Keratinocyte (primary cell): ENCODE measurements around the gene ACAA1. TPM values are rescaled to one million over a fixed set of nuclear protein-coding genes. Genes with fewer than 3 reads are reported as not detected.
"Not testable (repeated sequence)": the region's sequence is repeated elsewhere in the genome, so short reads cannot be mapped to it uniquely, and the experiment has no call there.

Experiments used
- DNase-seq: peaks from one replicate; pipeline ENCODE4 v3.0.0-alpha.2; 2011; ENCODE audit warnings: low read depth, missing footprints, low spot score
- FAIRE-seq: peaks from 2 replicates; lab custom pipeline; 2011; peaks lifted over from hg19 to GRCh38; lab: Jason Lieb, UNC
- H2AFZ ChIP-seq: 2 replicates; pipeline ENCODE4 v1.6.0; 2012; ENCODE audit warnings: low read length, control low read depth, inconsistent platforms; ENCODE audit not compliant: control insufficient read depth
- H3K27ac ChIP-seq: 2 replicates; pipeline ENCODE4 v1.5.1; 2011; ENCODE audit warnings: low read length; ENCODE audit not compliant: control insufficient read depth, insufficient read depth
- H3K27me3 ChIP-seq: 3 replicates; pipeline ENCODE4 v1.6.0; 2011; ENCODE audit warnings: low read length; ENCODE audit not compliant: control insufficient read depth, insufficient read depth; ENCODE audit errors: extremely low read depth
- H3K36me3 ChIP-seq, 2 experiments: 2 replicates in 1 of 2; 3 replicates in 1 of 2; pipeline ENCODE4 v1.5.1; 2011; ENCODE audit warnings: low read length in 2 of 2, mild to moderate bottlenecking in 1 of 2; ENCODE audit not compliant: control insufficient read depth in 2 of 2, insufficient read depth in 2 of 2; ENCODE audit errors: extremely low read depth in 1 of 2
- H3K4me1 ChIP-seq: 3 replicates; pipeline ENCODE4 v1.5.1; 2011; ENCODE audit warnings: low read length; ENCODE audit not compliant: control insufficient read depth, insufficient read depth; ENCODE audit errors: extremely low read depth
- H3K4me2 ChIP-seq: 3 replicates; pipeline ENCODE4 v1.6.0; 2011; ENCODE audit warnings: low read depth, low read length; ENCODE audit not compliant: control insufficient read depth, insufficient read depth; ENCODE audit errors: extremely low read depth
- H3K4me3 ChIP-seq, 3 experiments: fragments of 200-600 bp in 1 of 3; sonication (generic) in 1 of 3; 2 replicates in 2 of 3; 3 replicates in 1 of 3; pipeline ENCODE4 v1.5.1; 2011 to 2016; ENCODE audit warnings: low read length in 3 of 3, mild to moderate bottlenecking in 3 of 3, control low read depth in 2 of 3, inconsistent platforms in 1 of 3, low read depth in 1 of 3, mixed read lengths in 1 of 3, mixed run types in 1 of 3, moderate library complexity in 1 of 3; ENCODE audit not compliant: control insufficient read depth in 2 of 3, insufficient read depth in 2 of 3; ENCODE audit errors: extremely low read depth in 1 of 3
- H3K79me2 ChIP-seq: 2 replicates; pipeline ENCODE4 v1.6.0; 2012; ENCODE audit warnings: low read length; ENCODE audit not compliant: control insufficient read depth, insufficient read depth
- H3K9ac ChIP-seq: 3 replicates; pipeline ENCODE4 v1.6.0; 2011; ENCODE audit warnings: low read length; ENCODE audit not compliant: control insufficient read depth, insufficient read depth; ENCODE audit errors: extremely low read depth
- H3K9me1 ChIP-seq: 3 replicates; pipeline ENCODE4 v1.6.0; 2011; ENCODE audit warnings: low read length; ENCODE audit not compliant: control insufficient read depth, insufficient read depth; ENCODE audit errors: extremely low read depth
- H3K9me3 ChIP-seq: 2 replicates; pipeline ENCODE4 v1.5.1; 2012; ENCODE audit warnings: low read depth, low read length; ENCODE audit not compliant: control insufficient read depth
- H4K20me1 ChIP-seq: 3 replicates; pipeline ENCODE4 v1.6.0; 2011; ENCODE audit warnings: low read length; ENCODE audit not compliant: control insufficient read depth, insufficient read depth; ENCODE audit errors: extremely low read depth
- CTCF ChIP-seq, 3 experiments: IDR thresholded peaks in 1 of 3; conservative IDR thresholded peaks in 1 of 3; optimal IDR thresholded peaks in 1 of 3; 2 replicates in 2 of 3; 3 replicates in 1 of 3; pipeline versions ENCODE3 to v1.5.1; 2011; ENCODE audit warnings: low read length in 3 of 3, mild to moderate bottlenecking in 3 of 3, moderate library complexity in 2 of 3, control low read depth in 1 of 3, inconsistent platforms in 1 of 3; ENCODE audit not compliant: insufficient read depth in 2 of 3; ENCODE audit errors: extremely low read depth in 1 of 3
- EZH2 ChIP-seq: IDR thresholded peaks from one replicate; pipeline ENCODE4 v1.6.1; 2012; ENCODE audit warnings: inconsistent platforms, mild to moderate bottlenecking, low read length, moderate library complexity
- dilution Hi-C: fragments of 300-500 bp; cut with MboI; formaldehyde crosslinking; loops from one replicate; pipeline ENCODE4 v1.7.0; 2020; ENCODE audit warnings: low sequenced_read_pairs; ENCODE audit not compliant: extremely low pct_ligation_motif_present
- polyA plus RNA-seq, 5 experiments: library from polyadenylated mRNA; depleted of rRNA in 3 of 5; stranded (reverse) in 3 of 5; stranded (forward) in 1 of 5; unstranded in 1 of 5; fragments of >200 nt; gene quantifications; 1 replicate in 1 of 5; 2 replicates in 3 of 5; 3 replicates in 1 of 5; pipeline versions ENCODE4 v1.2.1 to v1.2.3, GENCODE V29; 2011 to 2012; ENCODE audit warnings: missing spikeins in 2 of 5, low read depth in 1 of 5, low replicate concordance in 1 of 5

ACAA1 gene
- polyA plus RNA-seq, 1 donor (not counting 4 experiments of a cell fraction or from before 2014, with no cell fraction given), result 85.3 TPM

- dilution Hi-C loops, result no loop called here
Observed at GRCh38 chr3:38083871-38084333, 53.0 kb downstream of the ACAA1 start.

GRCh38 chr3:38083254-38083653 lies 53.7 kb downstream of the ACAA1 start:
- dilution Hi-C loops, H3K9ac ChIP-seq, FAIRE-seq, H3K79me2 ChIP-seq, DNase-seq, H3K9me1 ChIP-seq, H3K4me2 ChIP-seq, H4K20me1 ChIP-seq, H3K27ac ChIP-seq, H2AFZ ChIP-seq, H3K36me3 ChIP-seq, H3K4me3 ChIP-seq, H3K27me3 ChIP-seq, H3K4me1 ChIP-seq, H3K9me3 ChIP-seq: not testable (repeated sequence)

More at GRCh38 chr3:38083871-38084333, 53.0 kb downstream of the ACAA1 start:
- Histone ChIP-seq H3K27ac (no peak overlapping the region), H3K9ac (no peak overlapping the region), H3K27me3 (no peaks in the 10 kb centered on the region), H3K79me2 (no peaks in the 10 kb centered on the region), H3K4me3 (no peak overlapping the region), H3K36me3 (no peaks in the 10 kb centered on the region), H3K4me2 (no peak overlapping the region), H3K4me1 (no peaks in the 10 kb centered on the region), H2AFZ (no peak overlapping the region), H3K9me3 (no peaks in the 10 kb centered on the region), H3K9me1 (no peaks in the 10 kb centered on the region), H4K20me1 (no peaks in the 10 kb centered on the region)
- no peak for TF ChIP-seq CTCF (optimal IDR thresholded peaks at IDR 0.05 in 1 of 3, IDR thresholded peaks at IDR 0.05 in 1 of 3, conservative IDR thresholded peaks at IDR 0.05 in 1 of 3; ENCODE audit: extremely low read depth in 1 of 3, insufficient read depth in 2 of 3, low read length in 3 of 3)
- TF ChIP-seq EZH2, result no peak
- FAIRE-seq (no peak), DNase-seq (no peak)

DNA sequence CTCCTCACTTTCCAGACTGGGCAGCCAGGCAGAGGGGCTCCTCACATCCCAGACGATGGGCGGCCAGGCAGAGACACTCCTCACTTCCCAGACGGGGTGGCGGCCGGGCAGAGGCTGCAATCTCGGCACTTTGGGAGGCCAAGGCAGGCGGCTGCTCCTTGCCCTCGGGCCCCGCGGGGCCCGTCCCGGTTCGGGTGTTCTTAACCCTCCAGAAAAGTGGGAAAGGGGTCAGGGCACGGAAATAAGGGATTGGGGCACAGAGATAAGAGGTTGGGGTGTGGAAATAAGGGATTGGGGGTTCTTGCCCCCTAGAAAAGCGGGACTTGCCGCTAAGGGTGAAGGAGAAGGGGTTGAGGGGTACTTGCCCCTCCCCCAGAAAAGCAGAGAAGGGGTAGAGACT lies 54.6 kb downstream of the ACAA1 start:
- DNase-seq, H3K4me1 ChIP-seq, H2AFZ ChIP-seq, dilution Hi-C loops, H3K4me2 ChIP-seq, H3K27ac ChIP-seq, H3K4me3 ChIP-seq, H3K9ac ChIP-seq, H4K20me1 ChIP-seq, H3K9me3 ChIP-seq, H3K79me2 ChIP-seq, H3K36me3 ChIP-seq, H3K9me1 ChIP-seq, FAIRE-seq, H3K27me3 ChIP-seq: not testable (repeated sequence)

- H2AFZ ChIP-seq, H4K20me1 ChIP-seq, H3K9me3 ChIP-seq, H3K36me3 ChIP-seq, H3K4me2 ChIP-seq, H3K4me3 ChIP-seq, H3K4me1 ChIP-seq, H3K27me3 ChIP-seq, H3K9ac ChIP-seq, H3K9me1 ChIP-seq, DNase-seq, dilution Hi-C loops, H3K27ac ChIP-seq, H3K79me2 ChIP-seq, FAIRE-seq: not testable (repeated sequence)
Observed at GRCh38 chr3:38077073-38077472, 59.9 kb downstream of the ACAA1 start.
